NB4 (cell line): ENCODE data around the gene NLRC3.

Source experiments
- DNase-seq: peaks from one replicate; pipeline ENCODE4 v3.0.0; 2010; ENCODE audit warnings: low read depth
- H3K4me3 ChIP-seq: one replicate; pipeline ENCODE4 v1.5.1; 2011; ENCODE audit warnings: mild to moderate bottlenecking, low read depth, low read length, moderate library complexity
- MAX ChIP-seq: IDR thresholded peaks from 2 replicates; pipeline ENCODE4 v1.6.1; 2011; ENCODE audit warnings: low read depth, low read length
- MYC ChIP-seq: IDR thresholded peaks from 2 replicates; pipeline ENCODE4 v1.6.1; 2011; ENCODE audit warnings: low read depth, low read length
- POLR2A ChIP-seq: IDR thresholded peaks from 2 replicates; pipeline ENCODE4 v1.6.1; 2011; ENCODE audit warnings: mild to moderate bottlenecking; ENCODE audit not compliant: insufficient read length; ENCODE audit errors: extremely low read depth
- TF ChIP-seq, protein P1 (sequence below): IDR thresholded peaks from one replicate; pipeline ENCODE4 v1.5.1; 2012; ENCODE audit warnings: low read depth, low read length

Gene NLRC3

GRCh38 chr16:3590736-3591435 is 13.7 kb upstream of the NLRC3 start:
- TF ChIP-seq MAX (no peak), MYC (no peak), POLR2A (no peak)
- TF ChIP-seq, protein P1, sequence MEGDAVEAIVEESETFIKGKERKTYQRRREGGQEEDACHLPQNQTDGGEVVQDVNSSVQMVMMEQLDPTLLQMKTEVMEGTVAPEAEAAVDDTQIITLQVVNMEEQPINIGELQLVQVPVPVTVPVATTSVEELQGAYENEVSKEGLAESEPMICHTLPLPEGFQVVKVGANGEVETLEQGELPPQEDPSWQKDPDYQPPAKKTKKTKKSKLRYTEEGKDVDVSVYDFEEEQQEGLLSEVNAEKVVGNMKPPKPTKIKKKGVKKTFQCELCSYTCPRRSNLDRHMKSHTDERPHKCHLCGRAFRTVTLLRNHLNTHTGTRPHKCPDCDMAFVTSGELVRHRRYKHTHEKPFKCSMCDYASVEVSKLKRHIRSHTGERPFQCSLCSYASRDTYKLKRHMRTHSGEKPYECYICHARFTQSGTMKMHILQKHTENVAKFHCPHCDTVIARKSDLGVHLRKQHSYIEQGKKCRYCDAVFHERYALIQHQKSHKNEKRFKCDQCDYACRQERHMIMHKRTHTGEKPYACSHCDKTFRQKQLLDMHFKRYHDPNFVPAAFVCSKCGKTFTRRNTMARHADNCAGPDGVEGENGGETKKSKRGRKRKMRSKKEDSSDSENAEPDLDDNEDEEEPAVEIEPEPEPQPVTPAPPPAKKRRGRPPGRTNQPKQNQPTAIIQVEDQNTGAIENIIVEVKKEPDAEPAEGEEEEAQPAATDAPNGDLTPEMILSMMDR: no peak
- DNase-seq: peak; percentile 37
- no peak overlapping the region for H3K4me3 ChIP-seq

DNA sequence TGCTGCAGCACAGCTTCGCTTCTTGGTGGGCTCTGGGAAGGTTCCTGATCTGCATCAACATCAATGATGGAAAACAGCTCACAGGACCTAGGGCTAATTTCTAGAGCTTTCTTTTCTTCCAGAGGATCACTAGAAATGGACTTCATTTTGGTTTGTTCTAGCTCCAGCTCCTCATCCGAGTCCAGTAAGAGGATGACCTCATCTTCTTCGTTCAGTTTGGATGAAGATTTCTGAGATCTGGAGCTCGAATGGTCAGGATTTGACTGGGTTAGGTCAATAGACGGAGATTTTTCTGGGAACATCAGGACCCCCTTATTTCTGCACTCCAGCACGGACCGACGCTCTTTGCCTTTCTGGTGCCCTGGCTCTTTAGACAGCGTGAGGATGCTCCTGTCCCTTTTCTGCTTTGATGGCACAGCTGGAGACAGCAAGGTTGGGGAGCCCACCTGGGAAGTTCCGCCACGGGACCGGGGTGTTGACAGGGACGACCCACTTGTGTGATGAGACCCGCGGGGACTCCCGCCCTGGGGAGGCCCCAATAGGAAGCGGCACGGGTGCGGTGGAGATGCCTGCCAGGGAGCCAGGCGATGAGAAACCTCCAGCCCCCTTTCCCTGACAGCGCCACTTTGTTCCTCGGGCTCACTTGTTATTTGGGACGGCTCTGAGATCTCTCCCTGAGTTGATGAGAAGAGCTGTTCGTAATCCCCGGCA is 12.9 kb upstream of the NLRC3 start:
- DNase-seq: no peak
- no peak for TF ChIP-seq POLR2A
- TF ChIP-seq, protein P1: no peak
- no peak for TF ChIP-seq MYC
- no peak for TF ChIP-seq MAX
- peak overlapping the region; percentile 12 for H3K4me3 ChIP-seq

DNA sequence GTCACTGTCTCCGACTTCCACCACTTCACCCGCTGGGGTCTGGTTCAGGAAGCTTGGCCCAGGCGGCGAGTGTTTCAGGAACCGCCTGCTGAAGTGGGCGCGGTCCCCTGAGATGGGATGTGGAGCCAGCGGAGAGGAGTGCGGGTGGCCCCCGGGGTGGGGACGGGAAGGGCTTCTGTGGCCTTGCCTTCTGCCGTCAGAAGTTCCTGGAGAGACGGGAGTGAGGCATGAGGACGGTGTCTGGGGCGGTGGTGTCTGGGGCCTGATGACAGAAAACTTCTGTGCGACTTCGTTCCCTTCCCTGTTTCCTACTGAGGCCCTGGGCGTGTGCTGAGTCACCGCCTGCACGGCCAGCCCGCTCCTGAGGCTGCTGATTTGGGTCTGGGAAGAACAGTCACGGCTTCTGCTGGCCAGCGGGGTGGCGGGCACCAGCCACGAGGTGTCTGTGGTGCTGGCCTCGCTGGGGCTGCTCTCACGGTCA is 12.3 kb upstream of the NLRC3 start:
- peak; percentile 60; the same call in 1 of the 2 replicates for TF ChIP-seq MAX
- TF ChIP-seq, protein P1: no peak
- peak; percentile 27; the same call in 1 of the 2 replicates for TF ChIP-seq MYC
- TF ChIP-seq POLR2A: no peak
- peak; percentile 89 for DNase-seq
- peak overlapping the region; percentile 57 for H3K4me3 ChIP-seq

GRCh38 chr16:3589001-3589400 is 11.8 kb upstream of the NLRC3 start:
- peak overlapping the region; percentile 57 for H3K4me3 ChIP-seq
- no peak for TF ChIP-seq MAX
- 0 out of 2 replicates have a peak, but pooled peaks have one; percentile 21 for TF ChIP-seq MYC
- peak; percentile 91 for DNase-seq

DNA sequence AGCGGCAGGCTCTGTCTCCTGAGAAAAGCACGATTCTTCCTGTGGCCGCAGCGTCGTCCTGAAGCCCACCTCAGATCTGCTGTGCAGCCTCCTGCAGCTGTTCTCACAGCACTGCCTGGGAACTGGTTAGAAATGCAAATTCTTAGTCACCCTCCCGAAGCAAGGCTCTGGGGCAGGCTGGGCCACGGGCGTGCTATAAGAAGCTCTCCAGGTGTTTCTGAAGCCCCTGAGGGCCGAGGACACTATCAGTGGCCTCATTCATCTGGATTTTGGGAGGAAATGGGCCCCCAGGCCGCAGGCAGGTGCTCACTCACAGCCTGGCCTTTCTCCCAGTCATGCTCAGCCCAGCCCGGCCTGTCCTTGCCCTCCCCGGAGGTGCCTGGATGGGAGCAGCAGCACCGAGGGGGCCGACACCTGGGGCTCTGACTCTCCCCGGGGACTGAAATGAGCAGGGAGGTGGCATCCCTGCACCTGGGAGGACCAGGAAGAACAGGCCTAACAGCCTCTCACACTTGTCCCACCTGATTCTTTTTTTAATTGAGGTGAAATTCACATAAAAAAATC is 10.4 kb upstream of the NLRC3 start:
- DNase-seq: no peak
- TF ChIP-seq, protein P1: no peak
- TF ChIP-seq MYC: no peak
- TF ChIP-seq POLR2A: no peak
- TF ChIP-seq MAX: no peak
- peak overlapping the region; percentile 57 for H3K4me3 ChIP-seq

DNA sequence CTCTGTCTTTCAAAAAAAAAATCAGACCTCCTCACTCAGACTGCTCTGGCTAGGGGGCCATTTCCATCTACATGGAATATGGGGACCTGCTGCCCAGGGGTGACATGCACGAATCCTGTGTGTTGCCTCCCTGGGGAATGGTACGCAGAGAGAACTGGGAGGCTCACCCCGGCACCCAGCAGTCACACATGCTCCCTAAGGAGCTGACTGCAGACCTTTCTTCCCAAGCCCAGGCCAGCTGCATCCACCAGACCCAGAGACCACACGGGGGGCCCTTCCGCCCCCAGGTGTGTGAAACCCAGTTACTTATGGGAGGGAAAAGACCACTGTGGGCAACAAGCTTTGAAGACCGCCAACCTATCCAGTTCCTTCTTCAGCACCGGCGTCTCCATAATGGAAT is 7.2 kb upstream of the NLRC3 start:
- H3K4me3 ChIP-seq: no peak overlapping the region
- TF ChIP-seq MYC (no peak), MAX (no peak), POLR2A (no peak)
- TF ChIP-seq, protein P1: no peak
- no peak for DNase-seq
